K562 (cell line): ENCODE measurements around the gene MYL3. TPM values are rescaled to one million over a fixed set of nuclear protein-coding genes. Genes with fewer than 3 reads are reported as not detected.

Source experiments
- ATAC-seq: fragments of 200-7000 bp; cut with Tn5 transposase; 3 replicates; pipeline ENCODE4 v1.9.1; 2020; ENCODE audit warnings: moderate library complexity
- BruUV-seq: library from RNA; stranded (reverse); fragments of 400-500 nt; replicated peaks from 2 replicates; lab custom pipeline; 2021; lab: Mats Ljungman, UMichigan
- CTCF ChIA-PET: fragments of 300-600 bp; formaldehyde crosslinking; extraction: SDS; loops from one replicate; lab custom pipeline; 2021; ENCODE audit warnings: low intra/inter-chr PET ratio; lab: Yijun Ruan, JAX
- POLR2A ChIA-PET: fragments of 300-600, 350-650 bp; sonication (Branson Sonifier 250); formaldehyde crosslinking; extraction: SDS; loops from one replicate; lab custom pipeline; 2021; ENCODE audit warnings: antibody characterized with exemption, inconsistent platforms; lab: Yijun Ruan, JAX
- DNase-seq, 4 experiments: peaks; one replicate each; pipeline versions ENCODE4 v3.0.0 to v3.0.0-alpha.2; 2011 to 2018; ENCODE audit warnings: low spot score in 3 of 4, mixed read lengths in 3 of 4; ENCODE audit errors: extremely low read depth in 1 of 4
- FAIRE-seq: peaks from 2 replicates; lab custom pipeline; 2011; peaks lifted over from hg19 to GRCh38; lab: Jason Lieb, UNC
- H2AFZ ChIP-seq: 2 replicates; pipeline ENCODE4 v1.6.0; 2011; ENCODE audit warnings: low read depth, low read length, control low read depth, inconsistent platforms
- H3K27ac ChIP-seq: fragments of 200-600 bp; 3 replicates; pipeline ENCODE4 v1.8.0; 2011; ENCODE audit warnings: low read depth, mild to moderate bottlenecking, control low read depth, inconsistent platforms, low read length, moderate library complexity, mixed read lengths; ENCODE audit errors: extremely low read depth
- H3K27me3 ChIP-seq, 2 experiments: fragments of 300-600 bp in 1 of 2; 2 replicates in 1 of 2; 3 replicates in 1 of 2; pipeline versions ENCODE4 v1.6.0 to v1.8.0; 2011; ENCODE audit warnings: inconsistent platforms in 2 of 2, low read length in 2 of 2, mild to moderate bottlenecking in 1 of 2, mixed read lengths in 1 of 2, moderate library complexity in 1 of 2; ENCODE audit not compliant: control insufficient read depth in 2 of 2, insufficient read depth in 2 of 2
- H3K36me3 ChIP-seq: fragments of 300-600 bp; 3 replicates; pipeline ENCODE4 v1.8.0; 2011; ENCODE audit warnings: mild to moderate bottlenecking, low read length, inconsistent platforms; ENCODE audit not compliant: control insufficient read depth, insufficient read depth
- H3K4me1 ChIP-seq, 2 experiments: fragments of 200-600 bp in 1 of 2; replicated peaks in 1 of 2; 2 replicates in 1 of 2; 3 replicates in 1 of 2; pipeline versions ENCODE4 v1.5.1 to v1.8.0; 2011; ENCODE audit warnings: inconsistent platforms in 2 of 2, low read length in 2 of 2, mild to moderate bottlenecking in 1 of 2, mixed read lengths in 1 of 2, moderate library complexity in 1 of 2; ENCODE audit not compliant: control insufficient read depth in 2 of 2, insufficient read depth in 2 of 2
- H3K4me2 ChIP-seq: 2 replicates; pipeline ENCODE4 v1.6.1; 2011; ENCODE audit warnings: low read length, control low read depth, inconsistent platforms, mixed read lengths; ENCODE audit not compliant: insufficient read depth
- H3K4me3 ChIP-seq: fragments of 200-600 bp; sonication (generic), shearing (Covaris generic); 2 replicates; pipeline ENCODE4 v1.5.1; 2016; ENCODE audit warnings: control low read depth, inconsistent platforms
- H3K79me2 ChIP-seq: fragments of 200-600 bp; 3 replicates; pipeline ENCODE4 v1.8.0; 2011; ENCODE audit warnings: low read length, inconsistent platforms; ENCODE audit not compliant: control insufficient read depth, insufficient read depth
- H3K9ac ChIP-seq, 2 experiments: 2 replicates each; pipeline versions ENCODE4 v1.6.0 to v1.6.1; 2011; ENCODE audit warnings: low read depth in 2 of 2, low read length in 2 of 2, control low read depth in 1 of 2, inconsistent platforms in 1 of 2, mild to moderate bottlenecking in 1 of 2, mixed read lengths in 1 of 2; ENCODE audit not compliant: insufficient read depth in 1 of 2
- H3K9me1 ChIP-seq: one replicate; pipeline ENCODE4 v1.6.0; 2011; ENCODE audit warnings: inconsistent platforms, mild to moderate bottlenecking, low read length, moderate library complexity; ENCODE audit not compliant: control insufficient read depth, insufficient read depth
- H3K9me3 ChIP-seq: replicated peaks from 2 replicates; pipeline ENCODE4 v1.5.1; 2011; ENCODE audit warnings: low read depth, low read length, inconsistent platforms; ENCODE audit not compliant: control insufficient read depth, insufficient read depth
- H4K20me1 ChIP-seq: replicated peaks from 2 replicates; pipeline ENCODE4 v1.6.1; 2011; ENCODE audit warnings: low read length, inconsistent platforms, mixed read lengths; ENCODE audit not compliant: control insufficient read depth, insufficient read depth
- LARP7 ChIP-seq: fragments of 450-650 bp; IDR thresholded peaks from 2 replicates; pipeline ENCODE4 v1.6.1; 2016
- MAFF ChIP-seq: IDR thresholded peaks from 2 replicates; pipeline ENCODE4 v1.6.1; 2012; ENCODE audit warnings: low read length, improper control_type of control experiment
- NR3C1 ChIP-seq: sonication (generic); formaldehyde crosslinking; IDR thresholded peaks from 2 replicates; pipeline ENCODE4 v1.8.1; 2022; ENCODE audit warnings: missing genetic modification reagents
- PBX2 ChIP-seq, 2 experiments: IDR thresholded peaks in 1 of 2; conservative IDR thresholded peaks in 1 of 2; 2 replicates each; pipeline ENCODE4 v1.6.1; 2016; ENCODE audit warnings: low read depth in 2 of 2, mild to moderate bottlenecking in 1 of 2, missing compliant biosample characterization in 1 of 2, missing genetic modification characterization in 1 of 2, moderate library complexity in 1 of 2
- PREB ChIP-seq: sonication (generic); formaldehyde crosslinking; IDR thresholded peaks from 2 replicates; pipeline ENCODE4 v1.8.1; 2023; ENCODE audit warnings: mild to moderate bottlenecking, missing genetic modification reagents
- PTBP1 ChIP-seq: fragments of 200-400 bp; formaldehyde crosslinking; IDR thresholded peaks from 2 replicates; pipeline ENCODE4 v1.6.1; 2017; ENCODE audit warnings: low read depth, low read length
- TCFL5 ChIP-seq: fragments of 250-450 bp; sonication (Bioruptor Pico); conservative IDR thresholded peaks from 2 replicates; pipeline ENCODE4 v1.6.1; 2021; ENCODE audit warnings: mild to moderate bottlenecking, moderate library complexity, matching md5 sums
- USF1 ChIP-seq: sonication (generic); formaldehyde crosslinking; IDR thresholded peaks from 2 replicates; pipeline ENCODE4 v1.9.0; 2022; ENCODE audit warnings: mild to moderate bottlenecking, missing genetic modification reagents
- VEZF1 ChIP-seq: fragments of 200-800 bp; sonication (Bioruptor generic); IDR thresholded peaks from 2 replicates; pipeline ENCODE4 v1.6.1; 2017; ENCODE audit warnings: missing genetic modification characterization, missing compliant biosample characterization
- WGBS: fragments of 100-300 bp; shearing (Covaris generic); methylation state at CpG from one replicate; pipeline ENCODE4 v1.1.6; 2016; ENCODE audit warnings: low coverage, mixed read lengths; ENCODE audit not compliant: insufficient coverage; ENCODE audit errors: missing lambda C conversion rate; 5-methylcytosine and 5-hydroxymethylcytosine counted together
- in situ Hi-C: fragments of 300-500 bp; cut with MboI; formaldehyde crosslinking; loops from 4 replicates; pipeline ENCODE4 v1.15.0; 2018; ENCODE audit warnings: inconsistent platforms, mixed read lengths
- intact Hi-C: fragments of 100-400 bp; cut with micrococcal nuclease; formaldehyde crosslinking; loops from 2 replicates; pipeline ENCODE4 v1.14.2; 2022
- polyA plus RNA-seq, 8 experiments: library from polyadenylated mRNA; depleted of rRNA in 4 of 8; stranded (reverse) in 5 of 8; unstranded in 3 of 8; fragments of >200 nt; fragmentation: Nextera tagmentation in 2 of 8; fragmentation: Illumina TruSeq in 1 of 8; extraction: Ambion mirVana in 2 of 8; extraction: Trizol in 1 of 8; gene quantifications; 2 replicates each; pipeline versions ENCODE4 v1.2.1 to v1.2.3, GENCODE V29; 2011 to 2014; ENCODE audit warnings: inconsistent platforms in 1 of 8, missing spikeins in 1 of 8
- total RNA-seq, 7 experiments: library from RNA; depleted of rRNA in 6 of 7; stranded (reverse); fragments of >200 nt in 6 of 7; fragmentation: Illumina TruSeq in 2 of 7; extraction: Trizol in 2 of 7; gene quantifications; 2 replicates each; pipeline versions ENCODE4 v1.2.1 to v1.2.3, GENCODE V29; 2011 to 2021; ENCODE audit warnings: low replicate concordance in 1 of 7

MYL3 gene
- total and polyA plus RNA-seq, 9 of the 15 experiments (the other 6 are each of a cell fraction or from before 2014, with no cell fraction given), result 0.14 to 0.45 TPM; not detected in 7

- no peak for DNase-seq
- POLR2A ChIA-PET, result no interaction called here
Measured at GRCh38 chr3:46843508-46843907, 19.7 kb downstream of the MYL3 start.

More at GRCh38 chr3:46843508-46843907, 19.7 kb downstream of the MYL3 start:
- no peaks in the 10 kb centered on the region for H3K79me2 ChIP-seq
- peaks cover 11 to 17% of the 10 kb centered on the region in 2 experiments for H3K4me1 ChIP-seq
- TF ChIP-seq PTBP1 (no peak), TCFL5 (CRISPR knock-in tag) (no peak), VEZF1 (CRISPR knock-in tag) (no peak), PBX2 (CRISPR knock-in tag; IDR thresholded peaks at IDR 0.05; ENCODE audit: low read depth) (no peak), PBX2 (tag; conservative IDR thresholded peaks at IDR 0.05; ENCODE audit: low read depth) (no peak), USF1 (CRISPR knock-in tag) (no peak), MAFF (no peak), LARP7 (no peak), PREB (CRISPR knock-in tag) (no peak), NR3C1 (CRISPR knock-in tag) (no peak)
- FAIRE-seq, result no peak
- H4K20me1 ChIP-seq, result no peaks in the 10 kb centered on the region
- no peak overlapping the region for H3K4me3 ChIP-seq
- no peaks in the 10 kb centered on the region for H3K9me1 ChIP-seq
- no TSS peak for BruUV-seq
- in situ Hi-C loops (no loop called here), intact Hi-C loops (loop anchor here (1.0 kb wide), 1 partner anchor 138 kb away; no protein-coding TSS in a partner anchor)
- no peak overlapping the region for H3K27ac ChIP-seq
- H3K9ac ChIP-seq, result no peak overlapping the region
- H3K9me3 ChIP-seq, result no peaks in the 10 kb centered on the region
- H2AFZ ChIP-seq, result no peak overlapping the region
- ATAC-seq, result no peak
- CTCF ChIA-PET, result no interaction called here
- H3K4me2 ChIP-seq, result no peak overlapping the region
- WGBS, result 3% methylated on average over 3 of the region's 3 CpGs
- H3K36me3 ChIP-seq, result no peaks in the 10 kb centered on the region
- H3K27me3 ChIP-seq, result peaks cover 5 to 33% of the 10 kb centered on the region in 2 experiments; a peak in 4 of 5 replicates
